HG03135 (cell line): ENCODE results near the gene ZSCAN5B.

ENCODE experiments used
- ATAC-seq: cut with Tn5 transposase; IDR thresholded peaks from one replicate; pipeline ENCODE4 v1.9.1; 2021; ENCODE audit warnings: mild to moderate bottlenecking, moderate library complexity; ENCODE audit not compliant: unreplicated experiment

The ZSCAN5B gene

GRCh38 chr19:56147307-56147706 is 50.3 kb downstream of the ZSCAN5B start:
- ATAC-seq, result no peak

DNA sequence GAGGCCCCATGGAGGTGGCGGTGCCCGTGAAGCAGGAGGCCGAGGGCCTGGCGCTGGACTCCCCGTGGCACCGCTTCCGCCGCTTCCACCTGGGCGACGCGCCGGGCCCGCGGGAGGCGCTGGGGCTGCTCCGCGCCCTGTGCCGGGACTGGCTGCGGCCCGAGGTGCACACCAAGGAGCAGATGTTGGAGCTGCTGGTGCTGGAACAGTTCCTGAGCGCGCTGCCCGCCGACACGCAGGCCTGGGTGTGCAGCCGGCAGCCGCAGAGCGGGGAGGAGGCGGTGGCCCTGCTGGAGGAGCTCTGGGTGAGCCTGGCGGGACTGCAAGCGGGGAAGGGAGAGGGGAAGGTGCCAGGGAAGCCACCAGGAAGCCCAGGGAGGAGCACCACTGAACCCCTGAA is 50.7 kb downstream of the ZSCAN5B start:
- no peak for ATAC-seq

- ATAC-seq, result no peak
These were observed 51.9 kb downstream of the ZSCAN5B start for GRCh38 chr19:56145698-56146097.

GRCh38 chr19:56144831-56145230 is 52.8 kb downstream of the ZSCAN5B start:
- ATAC-seq, result no peak

- no peak for ATAC-seq
These were observed 53.2 kb downstream of the ZSCAN5B start for GRCh38 chr19:56144376-56144775.

DNA sequence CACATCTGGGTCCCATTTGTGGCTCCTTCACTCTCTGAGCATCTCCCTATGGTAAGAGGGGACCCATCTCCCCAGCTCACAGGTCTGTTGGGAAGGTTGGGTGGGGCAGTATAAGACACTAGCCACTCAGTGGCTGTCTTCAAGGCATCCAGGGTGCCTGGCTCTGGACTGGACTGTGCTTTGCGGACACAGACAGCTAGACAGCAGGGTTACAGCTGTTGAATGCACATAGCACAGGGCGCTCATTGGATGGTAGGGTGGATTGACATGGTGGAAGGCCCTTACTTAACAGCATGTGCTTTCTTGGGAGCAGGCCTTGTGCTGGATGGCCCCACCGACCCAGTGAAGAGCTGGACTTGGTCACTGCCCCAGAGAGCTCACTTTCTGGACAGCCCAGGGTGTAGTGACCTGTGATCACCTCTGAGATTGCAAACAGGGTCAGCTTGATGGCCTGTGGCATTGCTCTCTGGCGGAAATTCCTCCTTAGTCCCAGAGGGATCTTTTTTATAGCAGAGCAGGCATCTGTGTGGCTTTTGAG is 54.6 kb downstream of the ZSCAN5B start:
- no peak for ATAC-seq

- no peak for ATAC-seq
These were observed 55.3 kb downstream of the ZSCAN5B start for GRCh38 chr19:56142087-56142787.

GRCh38 chr19:56141417-56141993 is 56.1 kb downstream of the ZSCAN5B start:
- no peak for ATAC-seq

- peak; percentile 93 for ATAC-seq
These were observed 56.8 kb downstream of the ZSCAN5B start, which contains the start of gene ZNF444 for GRCh38 chr19:56140583-56141416. Gene ZNF444 (plus strand): TSS chr19:56141287. CDS start chr19:56146912, 5,625 bp downstream.

GRCh38 chr19:56139847-56140582 is 57.6 kb downstream of the ZSCAN5B start:
- no peak for ATAC-seq
